UCSD-AML1 (cell line): ENCODE results near the gene FBXW8.

Source experiments
- DNase-seq: peaks from one replicate; lab custom pipeline; 2025; ENCODE audit not compliant: unreplicated experiment; lab: John Stamatoyannopoulos, UW

The FBXW8 gene

GRCh38 chr12:117019866-117020265, 109.1 kb downstream of the FBXW8 start:
- no peak for DNase-seq

DNA sequence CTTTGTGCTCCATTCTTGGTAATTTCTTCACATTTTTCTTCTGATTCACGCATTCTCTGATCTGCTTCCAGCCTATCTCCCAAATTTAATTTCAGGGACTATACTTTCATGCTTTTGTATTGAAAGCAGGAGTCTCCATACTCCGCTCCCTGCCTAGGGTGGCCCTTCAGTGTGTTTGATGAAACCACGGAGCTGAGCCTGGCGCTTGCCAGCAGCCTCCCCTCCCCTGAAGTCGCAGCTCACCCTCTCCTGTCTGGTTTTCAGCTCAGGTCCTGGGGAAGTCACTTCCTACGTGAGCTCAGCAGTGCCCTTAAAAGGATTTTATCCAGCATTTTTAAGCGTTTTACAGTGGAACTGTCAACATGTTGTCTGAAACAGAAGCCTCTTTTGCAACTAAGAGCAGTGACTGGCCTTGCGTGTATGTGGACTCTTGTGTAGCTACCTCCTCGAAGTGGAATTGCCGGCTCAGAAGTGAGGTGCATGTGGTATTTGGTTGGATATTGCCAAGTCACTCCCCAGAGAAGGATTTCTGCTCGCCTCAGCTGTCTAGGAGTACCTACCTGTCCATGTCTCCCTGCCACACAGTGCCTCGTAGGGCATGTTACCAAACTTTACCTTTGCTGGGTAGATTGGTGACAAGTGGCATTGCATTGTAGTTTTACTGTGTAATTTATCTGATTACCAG, 109.9 kb downstream of the FBXW8 start:
- DNase-seq: no peak

DNA sequence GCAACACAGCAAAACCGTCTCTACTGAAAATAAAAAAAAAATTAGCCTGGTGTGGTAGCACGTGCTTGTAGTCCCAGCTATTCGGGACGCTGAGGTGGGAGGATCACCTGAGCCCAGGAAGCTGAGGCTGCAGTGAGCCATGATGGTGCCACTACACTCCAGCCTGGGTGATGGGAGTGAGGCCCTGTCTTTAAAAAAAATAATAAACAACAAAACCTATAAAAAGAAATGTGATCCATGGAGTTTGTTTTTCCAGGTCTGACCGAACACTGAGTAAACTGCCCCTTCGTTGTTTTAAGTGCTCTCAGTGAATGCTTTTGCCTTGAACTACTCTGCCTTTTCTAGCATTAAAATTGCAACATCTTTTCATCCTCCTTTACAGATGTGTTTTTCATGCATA, 111.7 kb downstream of the FBXW8 start:
- DNase-seq: no peak

DNA sequence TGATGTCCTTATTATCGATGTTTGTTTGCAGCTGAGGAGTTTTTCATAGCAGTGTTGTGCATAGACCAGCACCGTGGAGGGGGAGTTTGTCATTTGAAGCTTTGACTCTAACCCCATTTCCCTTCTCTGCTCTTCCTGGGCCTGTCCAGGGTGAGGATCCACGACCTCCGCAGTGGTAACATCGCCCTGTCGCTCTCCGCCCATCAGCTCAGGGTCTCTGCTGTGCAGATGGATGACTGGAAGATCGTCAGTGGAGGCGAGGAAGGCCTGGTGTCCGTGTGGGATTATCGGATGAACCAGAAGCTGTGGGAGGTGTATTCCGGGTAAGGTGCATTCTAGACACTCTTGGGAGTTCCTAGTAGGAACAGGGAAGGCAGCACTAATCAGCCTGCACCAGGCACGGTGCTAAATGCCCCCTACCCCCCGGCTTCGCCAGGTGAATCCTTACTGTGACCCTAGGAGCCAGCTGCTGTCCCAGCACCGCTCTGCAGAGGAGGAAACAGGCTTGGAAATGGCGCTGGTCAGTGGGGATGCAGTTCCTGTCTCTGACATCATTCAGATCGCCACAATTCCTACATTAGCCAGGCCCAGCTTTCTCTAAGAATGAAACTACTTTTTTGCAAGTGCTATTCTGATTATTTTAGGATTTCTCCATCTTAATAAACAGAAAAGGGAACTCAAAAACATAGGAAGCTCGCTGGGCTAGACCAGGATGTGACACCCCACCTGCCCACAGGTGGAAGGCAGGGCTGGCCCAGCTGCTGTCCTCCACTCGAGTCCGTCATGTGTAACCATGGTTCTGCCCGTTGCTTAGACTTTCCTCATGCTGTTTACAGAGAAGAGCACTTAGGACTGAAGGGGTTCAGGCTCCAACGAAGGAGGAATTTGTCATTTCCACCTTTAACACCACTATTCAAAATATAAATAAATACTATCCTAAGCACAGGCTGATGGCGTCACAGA, 113.5 kb downstream of the FBXW8 start:
- DNase-seq: no peak

DNA sequence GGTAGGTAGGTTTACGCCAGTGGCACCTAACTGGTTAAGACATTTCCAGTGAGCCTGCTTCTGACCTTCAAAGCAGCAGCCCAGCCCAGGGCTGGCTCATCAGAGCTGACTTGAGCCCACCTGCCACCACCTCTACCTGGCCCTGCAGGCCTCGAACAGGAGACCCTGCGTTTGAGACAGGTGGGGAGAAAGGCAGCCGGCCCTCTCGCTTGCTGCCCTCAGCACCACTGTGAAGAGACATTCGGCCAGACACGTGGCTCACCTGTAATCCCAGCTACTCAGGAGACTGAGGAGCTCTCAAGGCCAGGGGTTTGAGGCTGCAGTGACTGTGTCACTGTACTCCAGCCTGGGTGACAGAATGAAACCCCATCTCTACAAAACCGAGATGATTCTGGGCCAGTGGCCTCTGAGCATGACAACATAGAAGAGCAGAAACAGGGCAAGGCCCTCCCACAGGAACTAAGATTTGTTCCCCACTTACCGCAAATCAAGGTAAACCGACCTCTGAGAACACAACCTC, 114.3 kb downstream of the FBXW8 start:
- DNase-seq: no peak

DNA sequence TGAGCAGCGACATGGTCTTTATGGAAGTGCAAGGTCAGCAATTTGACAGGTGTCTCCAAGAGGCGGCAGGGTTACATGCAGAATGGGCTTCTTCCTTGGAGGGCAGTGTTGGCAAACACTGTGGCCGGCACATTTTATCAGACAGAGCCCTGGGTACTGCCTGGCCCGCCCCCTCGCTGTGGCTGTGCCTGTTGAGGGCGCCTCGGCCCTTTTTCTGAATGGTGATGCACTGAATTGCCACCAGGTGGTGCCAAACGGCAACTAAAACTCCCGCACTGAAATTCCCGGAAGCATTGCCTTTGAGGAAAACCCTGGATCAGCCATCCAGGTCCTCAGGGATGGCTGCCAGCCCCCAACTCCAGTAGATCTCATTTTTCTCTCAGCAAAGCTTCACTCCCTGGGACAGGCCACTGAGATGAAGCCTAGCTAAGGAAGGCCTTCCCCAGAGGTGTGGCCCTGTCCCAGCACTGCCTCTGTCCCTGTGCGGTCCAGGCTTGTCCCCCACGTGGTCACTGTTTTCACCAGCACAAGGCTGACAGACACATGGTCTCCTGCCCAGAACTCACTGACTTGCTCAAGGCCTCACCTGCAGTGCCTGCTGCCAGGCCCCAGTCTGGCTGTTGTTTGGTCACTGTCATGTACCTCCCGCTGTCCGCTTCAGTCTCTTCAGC, 114.9 kb downstream of the FBXW8 start:
- DNase-seq: peak; percentile 68

DNA sequence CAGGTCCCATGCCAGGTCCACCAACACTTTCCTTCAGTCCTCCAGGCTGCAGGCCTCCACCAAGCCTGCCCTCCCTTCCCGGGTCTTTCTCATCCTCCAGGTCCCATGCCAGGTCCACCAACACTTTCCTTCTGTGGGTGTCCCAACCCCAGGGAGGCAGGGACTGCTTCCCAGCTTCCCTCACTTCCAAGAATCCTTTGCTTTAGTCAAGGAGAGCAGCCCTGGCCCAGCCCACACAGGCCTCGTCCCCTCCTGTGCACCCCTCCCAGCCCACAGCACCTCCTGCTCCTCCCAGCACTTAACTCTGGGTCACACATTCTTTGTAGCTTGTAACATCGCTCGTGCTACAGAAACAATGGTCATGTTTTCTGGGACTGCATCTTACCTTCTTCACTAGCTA, 115.6 kb downstream of the FBXW8 start:
- DNase-seq: no peak

GRCh38 chr12:117026921-117027250, 116.1 kb downstream of the FBXW8 start:
- DNase-seq: no peak

GRCh38 chr12:117027251-117028086, 116.7 kb downstream of the FBXW8 start:
- no peak for DNase-seq

- no peak for DNase-seq
These were observed 117.5 kb downstream of the FBXW8 start for GRCh38 chr12:117028254-117028653.

- no peak for DNase-seq
These were observed 119.6 kb downstream of the FBXW8 start for GRCh38 chr12:117030187-117030900.

DNA sequence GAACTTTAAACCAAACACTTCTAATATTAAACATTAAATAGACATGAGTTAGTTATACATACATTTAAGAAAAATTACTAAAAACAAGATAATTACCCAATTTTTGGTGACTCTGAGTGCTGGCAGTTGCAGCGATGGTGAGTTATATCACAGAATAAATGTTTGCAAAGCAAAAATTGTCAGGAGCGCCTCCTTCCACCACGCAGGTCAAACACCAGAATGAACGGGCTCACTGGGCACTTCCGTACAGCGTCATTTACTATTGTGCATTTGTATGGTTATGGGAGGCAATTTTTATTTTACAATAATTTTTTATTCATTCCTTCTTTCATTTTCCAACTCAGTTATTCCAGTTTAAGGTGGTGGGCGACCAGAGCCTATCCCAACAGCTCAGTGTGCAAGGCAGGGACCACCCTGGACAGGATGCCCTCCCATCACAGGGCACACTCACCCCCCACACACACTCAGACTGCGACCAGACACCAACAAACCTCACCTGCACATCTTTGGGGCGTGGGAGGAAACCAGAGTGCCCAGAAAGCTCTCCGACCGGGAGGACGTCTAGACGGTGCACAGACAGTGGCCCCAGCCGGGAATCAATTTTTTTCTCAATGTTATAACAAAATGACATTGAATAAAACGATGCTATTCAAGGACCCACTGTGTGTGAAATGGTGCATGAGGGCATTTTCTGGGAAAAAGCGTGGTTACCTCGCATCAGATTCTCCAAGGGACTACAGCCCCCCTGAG, 121.3 kb downstream of the FBXW8 start:
- DNase-seq: no peak

DNA sequence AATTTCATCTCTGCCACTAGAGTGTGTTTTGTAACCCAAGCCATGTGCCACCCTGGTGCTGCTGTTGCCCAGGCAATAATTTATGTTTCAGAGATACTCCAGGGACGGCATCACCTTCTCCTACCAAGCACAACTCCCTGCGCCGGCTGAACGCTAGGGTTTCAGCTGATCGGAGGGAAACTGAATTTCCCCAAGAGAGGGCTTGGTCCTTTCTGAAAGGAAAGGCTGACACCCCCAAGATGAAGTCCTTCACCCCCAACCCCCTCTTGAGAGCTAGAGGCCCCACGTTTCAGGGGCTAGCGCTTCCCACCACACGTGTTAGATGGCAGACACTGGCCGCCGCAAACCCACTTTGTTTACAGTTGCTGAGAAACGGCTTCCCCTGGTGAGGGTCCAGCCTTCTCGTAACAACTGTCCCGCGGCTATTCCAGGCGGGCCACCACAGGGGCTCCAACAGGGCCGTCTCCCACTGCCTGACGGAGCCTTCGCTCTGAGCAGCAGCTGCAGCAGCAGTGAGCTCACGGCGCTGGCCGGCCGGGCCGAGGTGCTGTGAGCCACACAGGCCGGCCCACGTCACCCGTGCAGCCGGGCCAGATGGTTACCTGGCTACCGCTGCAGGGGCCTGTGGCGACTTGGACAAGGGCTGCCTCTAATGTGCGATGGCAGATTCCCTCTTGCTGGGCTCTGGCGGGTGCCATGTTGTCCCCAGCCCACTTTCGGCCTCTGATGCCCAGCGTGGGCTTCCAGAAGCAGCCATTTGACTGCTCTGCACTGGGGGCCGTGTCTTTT, 122.0 kb downstream of the FBXW8 start:
- DNase-seq: no peak

DNA sequence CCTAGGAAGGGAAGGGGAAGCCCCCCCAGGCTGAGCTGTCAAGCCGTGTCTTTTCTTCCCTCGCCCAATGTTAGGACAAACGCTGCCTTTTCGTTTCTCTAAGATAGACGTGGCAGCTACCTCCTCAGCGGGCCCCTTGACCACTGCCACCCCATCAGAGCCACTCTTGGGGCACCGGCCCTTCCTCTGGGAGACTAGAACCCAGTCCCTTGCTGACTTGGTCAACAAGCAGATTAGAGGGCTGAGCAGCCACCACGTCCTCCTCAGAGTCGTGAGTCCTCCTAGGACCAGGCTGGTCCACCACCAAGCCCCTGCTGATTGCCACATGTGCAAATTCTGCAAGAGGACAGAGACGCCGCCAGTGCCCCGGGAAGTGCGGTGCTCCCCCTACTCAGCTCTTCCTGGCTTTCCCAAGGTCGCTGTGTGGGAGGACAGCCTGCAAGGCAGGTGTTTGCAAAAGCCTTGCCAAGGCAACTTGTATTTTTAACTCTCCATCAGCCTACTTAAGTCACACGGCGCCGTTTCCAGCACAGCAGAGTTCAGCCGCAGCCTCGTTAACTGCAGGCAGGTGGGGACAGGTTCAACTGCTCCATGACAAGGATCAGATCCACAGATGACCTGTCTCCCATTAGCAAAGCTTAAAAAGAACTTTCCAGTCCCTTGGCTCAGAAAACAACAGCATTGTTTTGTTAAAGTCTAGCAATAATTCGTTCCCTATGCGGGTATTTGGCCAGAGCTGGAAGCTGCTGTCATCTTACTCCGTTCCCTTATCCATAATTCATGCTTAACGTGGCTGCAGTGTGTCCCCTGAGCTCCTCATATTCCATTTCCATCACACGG, 122.9 kb downstream of the FBXW8 start:
- DNase-seq: no peak

DNA sequence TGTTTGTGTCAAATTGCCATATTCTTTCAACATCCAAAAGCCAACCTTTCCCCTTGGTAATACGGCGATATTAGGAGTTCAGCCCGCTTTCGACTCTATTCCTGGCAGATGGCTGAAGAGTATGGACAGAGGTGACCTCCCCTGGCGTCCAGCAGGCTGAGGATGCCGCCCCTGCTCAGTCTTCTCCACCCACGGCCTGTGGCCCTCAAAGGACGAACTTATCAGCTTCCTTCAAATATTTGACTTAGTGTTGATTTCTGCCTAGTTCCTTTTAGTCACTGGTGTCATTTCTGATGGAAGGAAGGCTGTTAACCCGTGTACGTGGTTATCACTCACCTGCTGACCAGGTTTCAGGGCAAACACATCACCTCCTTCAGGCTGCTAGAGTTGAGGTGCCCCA, 123.5 kb downstream of the FBXW8 start:
- DNase-seq: no peak

- no peak for DNase-seq
These were observed 124.0 kb downstream of the FBXW8 start for GRCh38 chr12:117034701-117035151.

GRCh38 chr12:117035287-117035686, 124.5 kb downstream of the FBXW8 start:
- no peak for DNase-seq

DNA sequence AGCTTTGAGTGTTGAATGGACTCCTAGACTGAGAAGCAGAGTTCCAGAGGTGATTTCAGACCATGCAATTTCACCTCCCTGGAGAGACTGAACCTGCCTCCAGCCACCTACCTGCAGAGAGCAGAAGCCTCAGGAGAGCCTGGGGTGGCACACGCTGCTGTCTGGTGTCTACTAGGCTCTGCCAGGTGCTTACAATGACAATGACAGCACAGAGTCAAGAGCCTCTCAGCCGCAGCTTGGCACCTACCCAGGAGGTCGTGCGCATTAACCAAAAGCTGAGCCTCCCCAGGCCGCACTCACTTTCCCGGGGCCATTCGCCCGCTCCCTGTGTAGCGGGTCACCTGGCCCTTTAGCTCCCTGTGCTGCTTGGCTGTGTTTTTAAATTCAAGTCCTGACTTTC, 125.3 kb downstream of the FBXW8 start:
- DNase-seq: no peak
